CD8-positive, alpha-beta memory T cell (primary cell): ENCODE data around the gene STK35. TPM values are rescaled to one million over a fixed set of nuclear protein-coding genes. Genes with fewer than 3 reads are reported as not detected.

Experiments used
- CTCF ChIA-PET: fragments of 350-600 bp; sonication (Branson Sonifier 250); formaldehyde crosslinking; loops from one replicate; lab custom pipeline; 2021; ENCODE audit warnings: antibody characterized with exemption; lab: Charles Lee
- POLR2A ChIA-PET: fragments of 350-600 bp; sonication (Branson Sonifier 250); formaldehyde crosslinking; loops from one replicate; lab custom pipeline; 2021; ENCODE audit warnings: antibody characterized with exemption; lab: Charles Lee
- DNase-seq, 5 donors: peaks; one replicate each; pipeline versions ENCODE4 v3.0.0 to v3.0.0-alpha.2; 2020 to 2022; ENCODE audit warnings: mixed read lengths in 1 of 5
- H3K27ac ChIP-seq: one replicate; pipeline ENCODE4 v1.7.0; 2013; ENCODE audit warnings: low read depth, mild to moderate bottlenecking, low read length, moderate library complexity
- H3K27me3 ChIP-seq: 2 replicates; pipeline ENCODE4 v1.7.0; 2013; ENCODE audit warnings: low read length, mild to moderate bottlenecking; ENCODE audit not compliant: insufficient read depth, poor library complexity, severe bottlenecking
- H3K36me3 ChIP-seq: 2 replicates; pipeline ENCODE4 v1.7.0; 2013; ENCODE audit warnings: mild to moderate bottlenecking, low read length, moderate library complexity; ENCODE audit not compliant: insufficient read depth
- H3K4me1 ChIP-seq: 2 replicates; pipeline ENCODE4 v1.7.0; 2013; ENCODE audit warnings: mild to moderate bottlenecking, low read length, moderate library complexity; ENCODE audit not compliant: insufficient read depth
- H3K4me3 ChIP-seq: 2 replicates; pipeline ENCODE4 v1.7.0; 2013; ENCODE audit warnings: mild to moderate bottlenecking, low read length
- H3K9me3 ChIP-seq: 2 replicates; pipeline ENCODE4 v1.7.0; 2013; ENCODE audit warnings: mild to moderate bottlenecking, low read length
- H3K27ac Mint-ChIP-seq, 8 donors: one replicate each; pipeline ENCODE4 v1.8.0; 2020 to 2021; ENCODE audit warnings: mixed read lengths in 8 of 8, mild to moderate bottlenecking in 6 of 8, inconsistent platforms in 3 of 8, moderate library complexity in 3 of 8
- H3K27me3 Mint-ChIP-seq, 2 donors: one replicate each; pipeline ENCODE4 v1.8.0; 2020 to 2021; ENCODE audit warnings: mixed read lengths in 2 of 2, mild to moderate bottlenecking in 1 of 2, moderate library complexity in 1 of 2
- H3K36me3 Mint-ChIP-seq, 3 donors: one replicate each; pipeline ENCODE4 v1.8.0; 2020 to 2021; ENCODE audit warnings: mixed read lengths in 3 of 3, inconsistent platforms in 1 of 3, mild to moderate bottlenecking in 1 of 3
- H3K4me1 Mint-ChIP-seq, 3 donors: one replicate each; pipeline ENCODE4 v1.8.0; 2020 to 2021; ENCODE audit warnings: mixed read lengths in 3 of 3, inconsistent platforms in 1 of 3, mild to moderate bottlenecking in 1 of 3
- H3K4me3 Mint-ChIP-seq, 7 donors: one replicate each; pipeline ENCODE4 v1.8.0; 2020 to 2021; ENCODE audit warnings: mixed read lengths in 7 of 7, mild to moderate bottlenecking in 6 of 7, moderate library complexity in 4 of 7, inconsistent platforms in 2 of 7
- H3K9me3 Mint-ChIP-seq, 5 donors: one replicate each; pipeline ENCODE4 v1.8.0; 2020 to 2022; ENCODE audit warnings: mixed read lengths in 5 of 5, mild to moderate bottlenecking in 3 of 5, moderate library complexity in 2 of 5, inconsistent platforms in 1 of 5
- polyA plus RNA-seq: library from polyadenylated mRNA; unstranded; fragments of 300-500 nt; fragmentation: Illumina TruSeq; gene quantifications from one replicate; pipeline ENCODE4 v1.2.3, GENCODE V29; 2021
- total RNA-seq, 2 experiments: library from RNA; stranded (reverse); gene quantifications; one replicate each; pipeline ENCODE4 v1.2.3, GENCODE V29; 2021

Gene STK35
- total and polyA plus RNA-seq, 3 experiments from 2014 or later, result 5.5 to 21.4 (median 21.1) TPM

- DNase-seq, result no peak
- H3K27ac Mint-ChIP-seq, result peak overlapping the region in 4 of 8 donors; percentile 5 to 28 (median 20)
- CTCF ChIA-PET, result no interaction called here
Measured at GRCh38 chr20:2109425-2110210, 8.0 kb downstream of the STK35 start.

GRCh38 chr20:2112910-2113309 lies 11.3 kb downstream of the STK35 start:
- ChIA-PET POLR2A (interaction anchor here (0.6 kb wide), 1 partner anchor 18 kb away, joined by 3 read pairs; no protein-coding TSS in a partner anchor), CTCF (interaction anchor here (2.2 kb wide), 1 partner anchor 10 kb away, joined by 5 read pairs; no protein-coding TSS in a partner anchor)
- Histone ChIP-seq H3K36me3 (peaks cover 12% of the 10 kb centered on the region), H3K27me3 (no peaks in the 10 kb centered on the region), H3K4me3 (no peak overlapping the region), H3K4me1 (peaks cover 68% of the 10 kb centered on the region), H3K9me3 (no peaks in the 10 kb centered on the region), H3K27ac (no peak overlapping the region)
- H3K4me3 Mint-ChIP-seq, result no peak overlapping the region
- no peaks in the 10 kb centered on the region for H3K9me3 Mint-ChIP-seq
- H3K4me1 Mint-ChIP-seq, result peaks cover 81 to 95% (median 91%) of the 10 kb centered on the region in 3 donors
- peaks cover 0 to 68% (median 18%) of the 10 kb centered on the region in 3 donors for H3K36me3 Mint-ChIP-seq
- H3K27me3 Mint-ChIP-seq, result peaks cover 0 to 1% of the 10 kb centered on the region in 2 donors
- DNase-seq, result no peak
- H3K27ac Mint-ChIP-seq, result peak overlapping the region in 1 of 8 donors; percentile 75

More at GRCh38 chr20:2109425-2110210, 8.0 kb downstream of the STK35 start:
- Histone ChIP-seq H3K27ac (no peak overlapping the region), H3K27me3 (no peaks in the 10 kb centered on the region), H3K36me3 (peaks cover 7% of the 10 kb centered on the region), H3K9me3 (no peaks in the 10 kb centered on the region), H3K4me1 (peaks cover 97% of the 10 kb centered on the region), H3K4me3 (no peak overlapping the region)
- peak overlapping the region in 3 of 7 donors; percentile 4 to 26 (median 22) for H3K4me3 Mint-ChIP-seq
- peaks cover 90 to 98% (median 98%) of the 10 kb centered on the region in 3 donors for H3K4me1 Mint-ChIP-seq
- H3K36me3 Mint-ChIP-seq, result peaks cover 0 to 60% (median 14%) of the 10 kb centered on the region in 3 donors
- POLR2A ChIA-PET, result no interaction called here
- H3K9me3 Mint-ChIP-seq, result no peaks in the 10 kb centered on the region
- H3K27me3 Mint-ChIP-seq, result peaks cover 0 to 1% of the 10 kb centered on the region in 2 donors

GRCh38 chr20:2114127-2114959 lies 12.7 kb downstream of the STK35 start:
- H3K9me3 ChIP-seq, result no peaks in the 10 kb centered on the region
- Mint-ChIP-seq H3K27ac (peak overlapping the region in 7 of 8 donors; percentile 0 to 87 (median 39)), H3K36me3 (peaks cover 0 to 72% (median 25%) of the 10 kb centered on the region in 3 donors), H3K27me3 (peaks cover 0 to 1% of the 10 kb centered on the region in 2 donors), H3K9me3 (no peaks in the 10 kb centered on the region), H3K4me1 (peaks cover 78 to 93% (median 90%) of the 10 kb centered on the region in 3 donors), H3K4me3 (peak overlapping the region in 5 of 7 donors; percentile 9 to 58 (median 33))
- no peaks in the 10 kb centered on the region for H3K27me3 ChIP-seq
- peaks cover 13% of the 10 kb centered on the region for H3K36me3 ChIP-seq
- no peak for DNase-seq
- ChIA-PET POLR2A (no interaction called here), CTCF (interaction anchor here (2.2 kb wide), 1 partner anchor 11 kb away, joined by 5 read pairs; no protein-coding TSS in a partner anchor)
- no peak overlapping the region for H3K27ac ChIP-seq
- H3K4me1 ChIP-seq, result peaks cover 62% of the 10 kb centered on the region
- H3K4me3 ChIP-seq, result no peak overlapping the region

GRCh38 chr20:2114990-2115681 lies 13.5 kb downstream of the STK35 start:
- ChIA-PET CTCF (interaction anchor here (2.2 kb wide), 1 partner anchor 12 kb away, joined by 5 read pairs; no protein-coding TSS in a partner anchor), POLR2A (no interaction called here)
- Histone ChIP-seq H3K27me3 (no peaks in the 10 kb centered on the region), H3K36me3 (peaks cover 13% of the 10 kb centered on the region), H3K27ac (no peak overlapping the region), H3K4me3 (no peak overlapping the region), H3K9me3 (no peaks in the 10 kb centered on the region), H3K4me1 (peaks cover 62% of the 10 kb centered on the region)
- Mint-ChIP-seq H3K27me3 (peaks cover 0 to 1% of the 10 kb centered on the region in 2 donors), H3K27ac (peak overlapping the region in 3 of 8 donors; percentile 12 to 84 (median 50)), H3K4me1 (peaks cover 78 to 93% (median 90%) of the 10 kb centered on the region in 3 donors), H3K9me3 (no peaks in the 10 kb centered on the region), H3K36me3 (peaks cover 0 to 74% (median 30%) of the 10 kb centered on the region in 3 donors), H3K4me3 (peak overlapping the region in 1 of 7 donors; percentile 58)
- no peak for DNase-seq

GRCh38 chr20:2116170-2116940 lies 14.7 kb downstream of the STK35 start:
- H3K4me3 ChIP-seq, result no peak overlapping the region
- no peaks in the 10 kb centered on the region for H3K9me3 ChIP-seq
- no peak overlapping the region for H3K27ac ChIP-seq
- Mint-ChIP-seq H3K27me3 (peaks cover 0 to 1% of the 10 kb centered on the region in 2 donors), H3K9me3 (no peaks in the 10 kb centered on the region), H3K4me1 (peaks cover 78 to 93% (median 90%) of the 10 kb centered on the region in 3 donors), H3K4me3 (peak overlapping the region in 1 of 7 donors; percentile 3), H3K36me3 (peaks cover 0 to 78% (median 32%) of the 10 kb centered on the region in 3 donors), H3K27ac (peak overlapping the region in 1 of 8 donors; percentile 22)
- no peak for DNase-seq
- peaks cover 13% of the 10 kb centered on the region for H3K36me3 ChIP-seq
- ChIA-PET CTCF (no interaction called here), POLR2A (no interaction called here)
- H3K4me1 ChIP-seq, result peaks cover 57% of the 10 kb centered on the region
- no peaks in the 10 kb centered on the region for H3K27me3 ChIP-seq

GRCh38 chr20:2118783-2119182 lies 17.2 kb downstream of the STK35 start:
- Mint-ChIP-seq H3K9me3 (no peaks in the 10 kb centered on the region), H3K4me1 (peaks cover 72 to 95% (median 90%) of the 10 kb centered on the region in 3 donors), H3K4me3 (peak overlapping the region in 2 of 7 donors; percentile 22 to 30), H3K36me3 (peaks cover 0 to 77% (median 33%) of the 10 kb centered on the region in 3 donors), H3K27ac (peak overlapping the region in 1 of 8 donors; percentile 12), H3K27me3 (no peaks in the 10 kb centered on the region)
- H3K4me3 ChIP-seq, result no peak overlapping the region
- no peak overlapping the region for H3K27ac ChIP-seq
- no peaks in the 10 kb centered on the region for H3K9me3 ChIP-seq
- ChIA-PET CTCF (no interaction called here), POLR2A (no interaction called here)
- H3K36me3 ChIP-seq, result peaks cover 13% of the 10 kb centered on the region
- DNase-seq, result no peak
- no peaks in the 10 kb centered on the region for H3K27me3 ChIP-seq
- peaks cover 35% of the 10 kb centered on the region for H3K4me1 ChIP-seq

- Histone ChIP-seq H3K36me3 (peaks cover under 1% of the 10 kb centered on the region), H3K9me3 (no peaks in the 10 kb centered on the region), H3K4me3 (no peak overlapping the region), H3K27me3 (no peaks in the 10 kb centered on the region), H3K27ac (no peak overlapping the region), H3K4me1 (peaks cover 43% of the 10 kb centered on the region)
- CTCF ChIA-PET, result no interaction called here
- POLR2A ChIA-PET, result no interaction called here
- H3K4me1 Mint-ChIP-seq, result peaks cover 81 to 98% (median 93%) of the 10 kb centered on the region in 3 donors
- no peaks in the 10 kb centered on the region for H3K27me3 Mint-ChIP-seq
- no peak for DNase-seq
- peaks cover 0 to 57% (median 22%) of the 10 kb centered on the region in 3 donors for H3K36me3 Mint-ChIP-seq
- no peak overlapping the region for H3K4me3 Mint-ChIP-seq
- H3K9me3 Mint-ChIP-seq, result no peaks in the 10 kb centered on the region
- H3K27ac Mint-ChIP-seq, result no peak overlapping the region
Measured at GRCh38 chr20:2122936-2123335, 21.3 kb downstream of the STK35 start.
